ENCODE measurements around the gene P3H3. TPM values are rescaled to one million over a fixed set of nuclear protein-coding genes. Genes with fewer than 3 reads are reported as not detected.

Gene P3H3
- total and polyA plus RNA-seq, 10 donors: 4.2 to 11.7 (median 6.2) TPM

DNA sequence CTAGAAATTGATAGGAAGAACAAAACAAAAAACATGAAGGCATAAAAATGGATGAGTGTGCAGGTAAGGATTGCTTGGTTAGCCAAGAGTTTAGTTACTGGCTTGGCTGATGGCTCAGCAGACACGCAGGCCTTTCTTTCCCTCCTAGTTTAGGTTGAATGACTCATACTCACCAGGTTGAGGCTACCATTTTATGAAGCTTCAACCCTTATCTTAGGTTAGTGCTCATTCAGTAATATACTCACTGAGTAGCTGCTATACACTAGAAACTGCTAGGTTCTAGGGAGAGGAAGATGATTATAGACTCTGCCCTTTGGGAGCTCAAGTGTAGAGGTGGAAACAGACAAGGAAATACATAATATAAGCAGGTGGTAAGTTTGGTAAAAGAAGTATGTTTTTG is 6.0 kb downstream of the P3H3 start:
- intact Hi-C loops (cut with DNase I; ENCODE audit: low total_unique reads): no loop called here
- Histone ChIP-seq H3K9me3 (no peaks in the 10 kb centered on the region), H3K27me3 (replicated peaks in 1 of 7) (peaks cover 0 to 13% (median 9%) of the 10 kb centered on the region in 7 donors), H3K27ac (no peak overlapping the region), H3K4me1 (peaks cover 0 to 43% (median 24%) of the 10 kb centered on the region in 6 donors), H3K4me3 (no peak overlapping the region), H3K36me3 (peaks cover 0 to 13% (median 0%) of the 10 kb centered on the region in 6 donors)
- no peak for TF ChIP-seq POLR2A (IDR thresholded peaks at IDR 0.05)
- TF ChIP-seq, protein P1, sequence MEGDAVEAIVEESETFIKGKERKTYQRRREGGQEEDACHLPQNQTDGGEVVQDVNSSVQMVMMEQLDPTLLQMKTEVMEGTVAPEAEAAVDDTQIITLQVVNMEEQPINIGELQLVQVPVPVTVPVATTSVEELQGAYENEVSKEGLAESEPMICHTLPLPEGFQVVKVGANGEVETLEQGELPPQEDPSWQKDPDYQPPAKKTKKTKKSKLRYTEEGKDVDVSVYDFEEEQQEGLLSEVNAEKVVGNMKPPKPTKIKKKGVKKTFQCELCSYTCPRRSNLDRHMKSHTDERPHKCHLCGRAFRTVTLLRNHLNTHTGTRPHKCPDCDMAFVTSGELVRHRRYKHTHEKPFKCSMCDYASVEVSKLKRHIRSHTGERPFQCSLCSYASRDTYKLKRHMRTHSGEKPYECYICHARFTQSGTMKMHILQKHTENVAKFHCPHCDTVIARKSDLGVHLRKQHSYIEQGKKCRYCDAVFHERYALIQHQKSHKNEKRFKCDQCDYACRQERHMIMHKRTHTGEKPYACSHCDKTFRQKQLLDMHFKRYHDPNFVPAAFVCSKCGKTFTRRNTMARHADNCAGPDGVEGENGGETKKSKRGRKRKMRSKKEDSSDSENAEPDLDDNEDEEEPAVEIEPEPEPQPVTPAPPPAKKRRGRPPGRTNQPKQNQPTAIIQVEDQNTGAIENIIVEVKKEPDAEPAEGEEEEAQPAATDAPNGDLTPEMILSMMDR (IDR thresholded peaks at IDR 0.05 in 8 of 11, conservative IDR thresholded peaks at IDR 0.05 in 3 of 11): no peak
- no peak for TF ChIP-seq POLR2AphosphoS5 (IDR thresholded peaks at IDR 0.05)
- 52 to 88% (median 82%) methylated on average over 1 of the region's 1 CpG for WGBS, 5 donors
- DNase-seq: no peak

DNA sequence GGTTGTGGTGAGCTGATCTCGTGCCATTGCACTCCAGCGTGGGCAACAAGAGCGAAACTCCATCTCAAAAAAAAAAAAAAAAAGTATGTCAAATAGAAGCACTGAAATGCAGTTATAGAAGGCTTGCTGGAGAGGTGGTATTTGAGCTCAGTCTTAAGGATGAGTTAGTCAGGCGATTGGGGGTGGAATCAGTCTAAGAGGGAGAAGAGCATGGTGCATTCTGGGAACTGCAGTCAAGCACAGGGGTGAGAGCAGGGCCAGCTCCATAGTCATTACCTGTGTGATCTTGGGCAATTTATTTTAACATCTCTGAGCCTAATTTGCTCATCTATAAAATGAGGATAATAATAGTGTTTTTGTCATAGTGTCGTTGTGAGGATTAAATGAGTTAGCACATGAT is 6.7 kb downstream of the P3H3 start:
- peaks cover 0 to 13% (median 0%) of the 10 kb centered on the region in 6 donors for H3K36me3 ChIP-seq
- intact Hi-C loops (cut with DNase I; ENCODE audit: low total_unique reads): no loop called here

DNA sequence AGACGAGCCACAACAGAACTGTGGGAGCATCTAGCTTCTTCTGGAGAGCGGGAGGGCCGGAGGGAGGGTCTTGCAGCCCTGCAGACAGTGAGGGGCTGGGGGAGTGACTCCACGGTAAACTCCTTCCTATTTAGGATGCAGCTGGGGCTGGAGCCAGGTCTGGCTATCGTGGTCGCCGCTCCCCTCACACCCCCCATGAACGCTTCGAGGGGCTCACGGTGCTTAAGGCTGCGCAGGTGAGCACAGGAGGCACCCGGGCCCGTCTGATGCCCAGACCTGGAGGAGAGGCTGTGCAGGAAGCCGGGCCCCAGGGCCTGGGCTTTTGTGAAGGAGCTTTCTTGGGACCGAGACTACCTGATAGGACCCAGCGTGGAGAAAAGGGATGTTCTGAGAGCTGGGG is 8.6 kb downstream of the P3H3 start:
- peaks cover 0 to 13% (median 0%) of the 10 kb centered on the region in 6 donors for H3K36me3 ChIP-seq
- no peak overlapping the region for H3K27ac ChIP-seq
- no peaks in the 10 kb centered on the region for H3K27me3 ChIP-seq (replicated peaks in 1 of 7)
- intact Hi-C loops (cut with DNase I; ENCODE audit: low total_unique reads): no loop called here
- 85 to 95% (median 89%) methylated on average over 10 to 16 of the region's 16 CpGs for WGBS, 5 donors
- no peak overlapping the region for H3K4me3 ChIP-seq
- TF ChIP-seq POLR2A (IDR thresholded peaks at IDR 0.05) (no peak), POLR2AphosphoS5 (IDR thresholded peaks at IDR 0.05) (no peak)
- TF ChIP-seq, protein P1 (IDR thresholded peaks at IDR 0.05 in 8 of 11, conservative IDR thresholded peaks at IDR 0.05 in 3 of 11): no peak
- DNase-seq: no peak
- no peaks in the 10 kb centered on the region for H3K9me3 ChIP-seq
- H3K4me1 ChIP-seq: peaks cover 0 to 29% (median 10%) of the 10 kb centered on the region in 6 donors

More for the DNA sequence above, 6.7 kb downstream of the P3H3 start:
- DNase-seq: no peak
- TF ChIP-seq, protein P1 (IDR thresholded peaks at IDR 0.05 in 8 of 11, conservative IDR thresholded peaks at IDR 0.05 in 3 of 11): no peak
- TF ChIP-seq POLR2A (IDR thresholded peaks at IDR 0.05) (no peak), POLR2AphosphoS5 (IDR thresholded peaks at IDR 0.05) (no peak)
- no peaks in the 10 kb centered on the region for H3K9me3 ChIP-seq
- H3K4me3 ChIP-seq: no peak overlapping the region
- H3K4me1 ChIP-seq: peaks cover 0 to 43% (median 23%) of the 10 kb centered on the region in 6 donors
- WGBS, 5 donors: 71 to 97% (median 80%) methylated on average over 5 of the region's 5 CpGs
- H3K27me3 ChIP-seq (replicated peaks in 1 of 7): peaks cover 0 to 7% (median 3%) of the 10 kb centered on the region in 7 donors
- no peak overlapping the region for H3K27ac ChIP-seq

DNA sequence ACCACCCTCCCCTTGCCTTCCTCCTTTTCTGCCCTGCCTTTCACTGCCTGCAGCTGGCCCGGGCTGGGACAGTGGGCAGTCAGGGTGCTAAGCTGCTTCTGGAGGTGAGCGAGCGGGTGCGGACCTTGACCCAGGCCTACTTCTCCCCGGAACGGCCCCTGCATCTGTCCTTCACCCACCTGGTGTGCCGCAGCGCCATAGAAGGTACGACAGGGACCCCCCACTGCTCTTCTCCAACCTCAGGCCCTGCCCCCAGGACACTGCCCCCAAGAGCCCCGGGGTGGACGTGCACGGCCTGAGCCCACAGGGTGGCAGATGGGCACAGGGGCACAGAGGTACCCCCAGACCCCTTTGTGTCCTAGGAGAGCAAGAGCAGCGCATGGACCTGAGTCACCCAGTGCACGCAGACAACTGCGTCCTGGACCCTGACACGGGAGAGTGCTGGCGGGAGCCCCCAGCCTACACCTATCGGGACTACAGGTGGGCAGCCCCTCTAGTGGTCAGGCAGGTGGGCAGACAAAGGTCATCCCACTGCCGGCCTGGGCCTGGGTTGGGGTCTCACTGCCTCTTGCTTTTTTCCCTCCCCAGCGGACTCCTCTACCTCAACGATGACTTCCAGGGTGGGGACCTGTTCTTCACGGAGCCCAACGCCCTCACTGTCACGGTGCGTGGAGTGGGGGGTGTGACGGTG is 9.3 kb downstream of the P3H3 start:
- no peaks in the 10 kb centered on the region for H3K27me3 ChIP-seq (replicated peaks in 1 of 7)
- intact Hi-C loops (cut with DNase I; ENCODE audit: low total_unique reads): no loop called here
- peaks cover 0 to 23% (median 7%) of the 10 kb centered on the region in 6 donors for H3K4me1 ChIP-seq
- WGBS, 5 donors: 87 to 96% (median 92%) methylated on average over 24 to 26 of the region's 26 CpGs
- no peaks in the 10 kb centered on the region for H3K9me3 ChIP-seq
- H3K36me3 ChIP-seq: peaks cover 0 to 13% (median 0%) of the 10 kb centered on the region in 6 donors
- no peak for DNase-seq
- H3K4me3 ChIP-seq: no peak overlapping the region
- no peak for TF ChIP-seq POLR2A (IDR thresholded peaks at IDR 0.05)
- no peak for TF ChIP-seq POLR2AphosphoS5 (IDR thresholded peaks at IDR 0.05)
- TF ChIP-seq, protein P1 (IDR thresholded peaks at IDR 0.05 in 8 of 11, conservative IDR thresholded peaks at IDR 0.05 in 3 of 11): no peak
- no peak overlapping the region for H3K27ac ChIP-seq
